ENCODE results near the gene MLYCD.
"Not testable (repeated sequence)": the region's sequence is repeated elsewhere in the genome, so short reads cannot be mapped to it uniquely, and the experiment has no call there.

Gene MLYCD

GRCh38 chr16:83940630-83941378, 41.9 kb downstream of the MLYCD start:
- Histone ChIP-seq H2AFZ (ENCODE audit: low read length, unreplicated experiment) (no peak overlapping the region), H3K27ac (ENCODE audit: low read depth, low read length) (no peak overlapping the region), H3K36me3 (ENCODE audit: insufficient read depth, low read length) (no peaks in the 10 kb centered on the region), H3K27me3 (ENCODE audit: insufficient read depth, low read length) (no peaks in the 10 kb centered on the region), H3K4me3 (ENCODE audit: low read depth, low read length) (no peak overlapping the region), H3K79me2 (ENCODE audit: control insufficient read depth, insufficient read depth, low read length, unreplicated experiment) (no peaks in the 10 kb centered on the region), H3K4me1 (ENCODE audit: control insufficient read depth, insufficient read depth, low read length, unreplicated experiment) (no peaks in the 10 kb centered on the region)

- not testable (repeated sequence) for H3K27ac ChIP-seq (ENCODE audit: low read depth, low read length); H3K79me2 ChIP-seq (ENCODE audit: control insufficient read depth, insufficient read depth, low read length, unreplicated experiment); H3K4me1 ChIP-seq (ENCODE audit: control insufficient read depth, insufficient read depth, low read length, unreplicated experiment); H3K4me3 ChIP-seq (ENCODE audit: low read depth, low read length); H3K27me3 ChIP-seq (ENCODE audit: insufficient read depth, low read length); H2AFZ ChIP-seq (ENCODE audit: low read length, unreplicated experiment); H3K36me3 ChIP-seq (ENCODE audit: insufficient read depth, low read length)
Observed at GRCh38 chr16:83941546-83941945, 42.6 kb downstream of the MLYCD start.

- Histone ChIP-seq H3K36me3 (ENCODE audit: insufficient read depth, low read length) (no peaks in the 10 kb centered on the region), H2AFZ (ENCODE audit: low read length, unreplicated experiment) (no peak overlapping the region), H3K27me3 (ENCODE audit: insufficient read depth, low read length) (no peaks in the 10 kb centered on the region), H3K27ac (ENCODE audit: low read depth, low read length) (no peak overlapping the region), H3K4me3 (ENCODE audit: low read depth, low read length) (no peak overlapping the region), H3K4me1 (ENCODE audit: control insufficient read depth, insufficient read depth, low read length, unreplicated experiment) (no peaks in the 10 kb centered on the region), H3K79me2 (ENCODE audit: control insufficient read depth, insufficient read depth, low read length, unreplicated experiment) (no peaks in the 10 kb centered on the region)
Observed at GRCh38 chr16:83942074-83942473, 43.2 kb downstream of the MLYCD start.

GRCh38 chr16:83942815-83943515, 44.0 kb downstream of the MLYCD start:
- no peaks in the 10 kb centered on the region for H3K79me2 ChIP-seq (ENCODE audit: control insufficient read depth, insufficient read depth, low read length, unreplicated experiment)
- no peak overlapping the region for H2AFZ ChIP-seq (ENCODE audit: low read length, unreplicated experiment)

GRCh38 chr16:83943516-83944050, 44.7 kb downstream of the MLYCD start:
- Histone ChIP-seq H3K27ac (ENCODE audit: low read depth, low read length) (no peak overlapping the region), H3K4me1 (ENCODE audit: control insufficient read depth, insufficient read depth, low read length, unreplicated experiment) (no peaks in the 10 kb centered on the region), H3K4me3 (ENCODE audit: low read depth, low read length) (no peak overlapping the region), H3K27me3 (ENCODE audit: insufficient read depth, low read length) (no peaks in the 10 kb centered on the region), H2AFZ (ENCODE audit: low read length, unreplicated experiment) (no peak overlapping the region), H3K36me3 (ENCODE audit: insufficient read depth, low read length) (no peaks in the 10 kb centered on the region), H3K79me2 (ENCODE audit: control insufficient read depth, insufficient read depth, low read length, unreplicated experiment) (no peaks in the 10 kb centered on the region)

More at GRCh38 chr16:83942815-83943515, 44.0 kb downstream of the MLYCD start:
- H3K36me3 ChIP-seq (ENCODE audit: insufficient read depth, low read length), result no peaks in the 10 kb centered on the region
- H3K4me1 ChIP-seq (ENCODE audit: control insufficient read depth, insufficient read depth, low read length, unreplicated experiment), result no peaks in the 10 kb centered on the region
- no peak overlapping the region for H3K4me3 ChIP-seq (ENCODE audit: low read depth, low read length)
- no peak overlapping the region for H3K27ac ChIP-seq (ENCODE audit: low read depth, low read length)
- H3K27me3 ChIP-seq (ENCODE audit: insufficient read depth, low read length), result no peaks in the 10 kb centered on the region

- Histone ChIP-seq H3K4me1 (ENCODE audit: control insufficient read depth, insufficient read depth, low read length, unreplicated experiment) (no peaks in the 10 kb centered on the region), H3K27ac (ENCODE audit: low read depth, low read length) (no peak overlapping the region), H3K36me3 (ENCODE audit: insufficient read depth, low read length) (no peaks in the 10 kb centered on the region), H3K27me3 (ENCODE audit: insufficient read depth, low read length) (no peaks in the 10 kb centered on the region), H3K4me3 (ENCODE audit: low read depth, low read length) (no peak overlapping the region), H3K79me2 (ENCODE audit: control insufficient read depth, insufficient read depth, low read length, unreplicated experiment) (no peaks in the 10 kb centered on the region), H2AFZ (ENCODE audit: low read length, unreplicated experiment) (no peak overlapping the region)
Observed at GRCh38 chr16:83945587-83945986, 46.7 kb downstream of the MLYCD start.

- Histone ChIP-seq H3K79me2 (ENCODE audit: control insufficient read depth, insufficient read depth, low read length, unreplicated experiment) (no peaks in the 10 kb centered on the region), H3K27ac (ENCODE audit: low read depth, low read length) (no peak overlapping the region), H3K4me3 (ENCODE audit: low read depth, low read length) (no peak overlapping the region), H3K27me3 (ENCODE audit: insufficient read depth, low read length) (no peaks in the 10 kb centered on the region), H3K4me1 (ENCODE audit: control insufficient read depth, insufficient read depth, low read length, unreplicated experiment) (no peaks in the 10 kb centered on the region), H3K36me3 (ENCODE audit: insufficient read depth, low read length) (no peaks in the 10 kb centered on the region), H2AFZ (ENCODE audit: low read length, unreplicated experiment) (no peak overlapping the region)
Observed at GRCh38 chr16:83946154-83946780, 47.4 kb downstream of the MLYCD start.

GRCh38 chr16:83946781-83947566, 48.1 kb downstream of the MLYCD start:
- H2AFZ ChIP-seq (ENCODE audit: low read length, unreplicated experiment), result no peak overlapping the region
- no peaks in the 10 kb centered on the region for H3K27me3 ChIP-seq (ENCODE audit: insufficient read depth, low read length)
- no peaks in the 10 kb centered on the region for H3K79me2 ChIP-seq (ENCODE audit: control insufficient read depth, insufficient read depth, low read length, unreplicated experiment)
- no peaks in the 10 kb centered on the region for H3K36me3 ChIP-seq (ENCODE audit: insufficient read depth, low read length)
- H3K4me3 ChIP-seq (ENCODE audit: low read depth, low read length), result no peak overlapping the region
- H3K4me1 ChIP-seq (ENCODE audit: control insufficient read depth, insufficient read depth, low read length, unreplicated experiment), result no peaks in the 10 kb centered on the region
- H3K27ac ChIP-seq (ENCODE audit: low read depth, low read length), result no peak overlapping the region

- H3K27ac ChIP-seq (ENCODE audit: low read depth, low read length), result no peak overlapping the region
- H3K79me2 ChIP-seq (ENCODE audit: control insufficient read depth, insufficient read depth, low read length, unreplicated experiment), result no peaks in the 10 kb centered on the region
- H3K4me3 ChIP-seq (ENCODE audit: low read depth, low read length), result no peak overlapping the region
- no peaks in the 10 kb centered on the region for H3K36me3 ChIP-seq (ENCODE audit: insufficient read depth, low read length)
- H3K4me1 ChIP-seq (ENCODE audit: control insufficient read depth, insufficient read depth, low read length, unreplicated experiment), result peaks cover 4% of the 10 kb centered on the region
- no peak overlapping the region for H2AFZ ChIP-seq (ENCODE audit: low read length, unreplicated experiment)
- no peaks in the 10 kb centered on the region for H3K27me3 ChIP-seq (ENCODE audit: insufficient read depth, low read length)
Observed at GRCh38 chr16:83947642-83948234, 48.8 kb downstream of the MLYCD start.

Data from ACC112 (cell line).